H9 (cell line): ENCODE results near the gene MEIS3. TPM values are rescaled to one million over a fixed set of nuclear protein-coding genes. Genes with fewer than 3 reads are reported as not detected.

Source experiments
- DNase-seq: peaks from one replicate; pipeline ENCODE4 v3.0.0-alpha.2; 2017
- H2AFZ ChIP-seq: one replicate; pipeline ENCODE4 v1.6.1; 2013; ENCODE audit warnings: mild to moderate bottlenecking, low read length, control low read depth, moderate library complexity
- H2AK5ac ChIP-seq: 2 replicates; pipeline ENCODE4 v1.6.1; 2013; ENCODE audit warnings: low read length, control low read depth, mixed read lengths; ENCODE audit not compliant: insufficient read length
- H2BK120ac ChIP-seq: one replicate; pipeline ENCODE4 v1.6.1; 2013; ENCODE audit warnings: low read depth, mild to moderate bottlenecking, low read length, control low read depth, inconsistent platforms; ENCODE audit not compliant: poor library complexity, severe bottlenecking
- H2BK12ac ChIP-seq: 2 replicates; pipeline ENCODE4 v1.6.1; 2013; ENCODE audit warnings: low read length, control low read depth, mixed read lengths, low read depth; ENCODE audit not compliant: insufficient read length
- H2BK15ac ChIP-seq: 2 replicates; pipeline ENCODE4 v1.6.1; 2013; ENCODE audit warnings: low read depth, low read length, control low read depth
- H2BK20ac ChIP-seq: one replicate; pipeline ENCODE4 v1.6.1; 2013; ENCODE audit warnings: low read depth, mild to moderate bottlenecking, low read length, control low read depth, inconsistent platforms; ENCODE audit not compliant: poor library complexity, severe bottlenecking
- H2BK5ac ChIP-seq: 2 replicates; pipeline ENCODE4 v1.6.1; 2013; ENCODE audit warnings: low read length, control low read depth, mixed read lengths; ENCODE audit not compliant: insufficient read length
- H3K14ac ChIP-seq: 2 replicates; pipeline ENCODE4 v1.6.1; 2013; ENCODE audit warnings: low read length, control low read depth; ENCODE audit not compliant: insufficient read depth
- H3K18ac ChIP-seq: 2 replicates; pipeline ENCODE4 v1.6.1; 2013; ENCODE audit warnings: low read depth, mild to moderate bottlenecking, mixed read lengths, low read length, control low read depth; ENCODE audit not compliant: insufficient read length
- H3K23ac ChIP-seq: 2 replicates; pipeline ENCODE4 v1.6.1; 2013; ENCODE audit warnings: low read length, control low read depth, mixed read lengths, low read depth; ENCODE audit not compliant: insufficient read length
- H3K23me2 ChIP-seq: 2 replicates; pipeline ENCODE4 v1.6.1; 2013; ENCODE audit warnings: low read depth, mild to moderate bottlenecking, mixed read lengths, low read length, control low read depth; ENCODE audit not compliant: insufficient read length, poor library complexity, severe bottlenecking
- H3K27ac ChIP-seq: 2 replicates; pipeline ENCODE4 v1.5.1; 2013; ENCODE audit warnings: low read length, control low read depth, mixed read lengths, low read depth; ENCODE audit not compliant: insufficient read length
- H3K27me3 ChIP-seq: 2 replicates; pipeline ENCODE4 v1.6.1; 2013; ENCODE audit warnings: low read length, control low read depth, inconsistent platforms; ENCODE audit not compliant: insufficient read depth
- H3K4ac ChIP-seq: 2 replicates; pipeline ENCODE4 v1.6.1; 2013; ENCODE audit warnings: low read depth, mild to moderate bottlenecking, control low read depth, inconsistent platforms, low read length, moderate library complexity
- H3K4me1 ChIP-seq: 2 replicates; pipeline ENCODE4 v1.6.1; 2013; ENCODE audit warnings: low read length, control low read depth, inconsistent platforms; ENCODE audit not compliant: insufficient read depth
- H3K4me2 ChIP-seq: 2 replicates; pipeline ENCODE4 v1.6.1; 2013; ENCODE audit warnings: low read length, control low read depth, mixed read lengths; ENCODE audit not compliant: insufficient read length, insufficient read depth
- H3K56ac ChIP-seq: 2 replicates; pipeline ENCODE4 v1.6.1; 2013; ENCODE audit warnings: low read depth, mild to moderate bottlenecking, mixed read lengths, low read length, control low read depth; ENCODE audit not compliant: insufficient read length
- H3K79me1 ChIP-seq: 2 replicates; pipeline ENCODE4 v1.6.1; 2013; ENCODE audit warnings: low read depth, mild to moderate bottlenecking, moderate library complexity, low read length, control low read depth, inconsistent platforms; ENCODE audit not compliant: insufficient read depth, poor library complexity, severe bottlenecking
- H3K79me2 ChIP-seq: 2 replicates; pipeline ENCODE4 v1.6.1; 2013; ENCODE audit warnings: low read length, control low read depth, inconsistent platforms; ENCODE audit not compliant: insufficient read depth
- H3K9ac ChIP-seq: 2 replicates; pipeline ENCODE4 v1.6.1; 2013; ENCODE audit warnings: low read length, control low read depth, mixed read lengths; ENCODE audit not compliant: insufficient read length; ENCODE audit errors: extremely low read depth
- H3K9me3 ChIP-seq: one replicate; pipeline ENCODE4 v1.6.1; 2013; ENCODE audit warnings: low read depth, low read length, inconsistent platforms; ENCODE audit not compliant: control insufficient read depth
- H3T11ph ChIP-seq: one replicate; pipeline ENCODE4 v1.6.1; 2013; ENCODE audit warnings: mild to moderate bottlenecking, low read length, control low read depth, inconsistent platforms
- H4K20me1 ChIP-seq: one replicate; pipeline ENCODE4 v1.6.1; 2013; ENCODE audit not compliant: control insufficient read depth, insufficient read length, insufficient read depth
- H4K5ac ChIP-seq: 2 replicates; pipeline ENCODE4 v1.6.1; 2013; ENCODE audit warnings: low read depth, mild to moderate bottlenecking, mixed read lengths, low read length, control low read depth; ENCODE audit not compliant: insufficient read length
- H4K8ac ChIP-seq: replicated peaks from 2 replicates; pipeline ENCODE4 v1.6.1; 2013; ENCODE audit warnings: low read length, control low read depth, mixed read lengths, low read depth; ENCODE audit not compliant: insufficient read length
- H4K91ac ChIP-seq: 2 replicates; pipeline ENCODE4 v1.6.1; 2013; ENCODE audit warnings: low read depth, mild to moderate bottlenecking, moderate library complexity, mixed read lengths, low read length, control low read depth; ENCODE audit not compliant: insufficient read length
- H3K27ac Mint-ChIP-seq, 3 experiments: 2 replicates in 2 of 3; 3 replicates in 1 of 3; pipeline ENCODE4 v1.8.0; 2020 to 2021; ENCODE audit warnings: mixed read lengths in 3 of 3, mild to moderate bottlenecking in 1 of 3, moderate library complexity in 1 of 3
- H3K27me3 Mint-ChIP-seq: 2 replicates; pipeline ENCODE4 v1.8.0; 2021; ENCODE audit warnings: low read depth, mild to moderate bottlenecking, moderate library complexity, mixed read lengths
- H3K36me3 Mint-ChIP-seq, 3 experiments: 2 replicates in 2 of 3; 3 replicates in 1 of 3; pipeline ENCODE4 v1.8.0; 2020 to 2021; ENCODE audit warnings: low read depth in 3 of 3, mixed read lengths in 3 of 3; ENCODE audit not compliant: insufficient read depth in 1 of 3
- H3K4me1 Mint-ChIP-seq, 2 experiments: 2 replicates each; pipeline ENCODE4 v1.8.0; 2020; ENCODE audit warnings: mixed read lengths in 2 of 2
- H3K4me3 Mint-ChIP-seq, 2 experiments: 2 replicates in 1 of 2; 3 replicates in 1 of 2; pipeline ENCODE4 v1.8.0; 2020 to 2021; ENCODE audit warnings: mild to moderate bottlenecking in 2 of 2, mixed read lengths in 2 of 2, moderate library complexity in 1 of 2
- H3K9me3 Mint-ChIP-seq, 2 experiments: 2 replicates in 1 of 2; 3 replicates in 1 of 2; pipeline ENCODE4 v1.8.0; 2020; ENCODE audit warnings: mild to moderate bottlenecking in 2 of 2, mixed read lengths in 2 of 2, moderate library complexity in 1 of 2
- CTCF ChIP-seq: fragments of 200-600 bp; sonication (generic); conservative IDR thresholded peaks from 3 replicates; pipeline ENCODE4 v1.8.0; 2021; ENCODE audit warnings: antibody characterized with exemption, mild to moderate bottlenecking
- WGBS: extraction: QIAGEN DNeasy Blood & Tissue Kit; methylation state at CpG from one replicate; pipeline ENCODE4 v1.1.7; 2013; ENCODE audit warnings: missing lambda C conversion rate, low lambda C conversion rate, mixed read lengths; ENCODE audit not compliant: insufficient read length; ENCODE audit errors: extremely low coverage; 5-methylcytosine and 5-hydroxymethylcytosine counted together
- total RNA-seq: library from RNA; stranded (reverse); gene quantifications from 2 replicates; pipeline ENCODE4 v1.2.1, GENCODE V29; 2021

MEIS3 gene
- total RNA-seq, 1 experiment from 2014 or later: 44.0 TPM

- Histone ChIP-seq H3K9ac (no peak overlapping the region), H3K27ac (no peak overlapping the region), H3K79me1 (no peaks in the 10 kb centered on the region), H2AFZ (no peak overlapping the region), H2BK12ac (no peak overlapping the region), H3K27me3 (peaks cover 34% of the 10 kb centered on the region; the same call in 1 of the 2 replicates), H3T11ph (no peak overlapping the region), H3K9me3 (no peaks in the 10 kb centered on the region), H3K23ac (no peak overlapping the region), H2BK5ac (no peak overlapping the region), H3K14ac (no peak overlapping the region), H3K18ac (no peak overlapping the region), H3K4me2 (peak overlapping the region; percentile 59), H2BK120ac (no peak overlapping the region), H3K79me2 (no peaks in the 10 kb centered on the region), H3K56ac (no peak overlapping the region), H2BK20ac (no peak overlapping the region), H4K8ac (no peak overlapping the region), H4K20me1 (no peaks in the 10 kb centered on the region), H2AK5ac (no peak overlapping the region), H2BK15ac (no peak overlapping the region), H3K23me2 (peaks cover 26% of the 10 kb centered on the region), H4K91ac (no peak overlapping the region), H3K4me1 (peaks cover 5% of the 10 kb centered on the region; the same call in 1 of the 2 replicates), H3K4ac (no peak overlapping the region), H4K5ac (no peak overlapping the region)
- TF ChIP-seq CTCF: no peak
- DNase-seq: no peak
- no CpG with 5 or more reads among the region's 19 CpGs for WGBS
- H3K4me3 Mint-ChIP-seq: peak overlapping the region; percentile 49 to 84
- H3K27ac Mint-ChIP-seq: no peak overlapping the region; a peak in 1 of 7 replicates
- peaks cover 73% of the 10 kb centered on the region for H3K27me3 Mint-ChIP-seq
- H3K9me3 Mint-ChIP-seq: no peaks in the 10 kb centered on the region
- peaks cover 51 to 68% of the 10 kb centered on the region in 2 experiments for H3K4me1 Mint-ChIP-seq
- peaks cover 0 to 8% (median 5%) of the 10 kb centered on the region in 3 experiments; a peak in 4 of 7 replicates for H3K36me3 Mint-ChIP-seq
Measured at GRCh38 chr19:47419789-47420188, 462 bp upstream of the MEIS3 start.
